PC-9 (cell line): ENCODE data around the gene BBC3.

Experiments
- CTCF ChIP-seq: fragments of 200-600 bp; sonication (generic); conservative IDR thresholded peaks from 2 replicates; pipeline ENCODE4 v1.6.1; 2017; ENCODE audit warnings: mixed run types, antibody characterized with exemption, mild to moderate bottlenecking, moderate library complexity
- EZH2 ChIP-seq: fragments of 200-600 bp; sonication (generic); IDR thresholded peaks from 2 replicates; pipeline ENCODE4 v1.8.0; 2017; ENCODE audit warnings: antibody characterized with exemption, low read depth

GRCh38 chr19:47229676-47230053 is 1.3 kb downstream of the BBC3 start:
- TF ChIP-seq CTCF (no peak), EZH2 (no peak)
